Erythroblast (primary cell): ENCODE results near the gene TAPT1.

ENCODE experiments used
- GATA1 ChIP-seq: IDR thresholded peaks from 2 replicates; pipeline ENCODE4 v1.6.1; 2011; ENCODE audit warnings: low read depth, mild to moderate bottlenecking, control low read depth, low read length, moderate library complexity
- POLR2A ChIP-seq: IDR thresholded peaks from 2 replicates; pipeline ENCODE4 v1.6.1; 2011; ENCODE audit warnings: mild to moderate bottlenecking, low read length

- TF ChIP-seq POLR2A: no peak
- TF ChIP-seq GATA1: no peak
Observed at GRCh38 chr4:16111533-16111932, 114.7 kb downstream of the TAPT1 start.
